Measurements from ENCODE around the gene PNKD.

Gene PNKD

GRCh38 chr2:218252509-218253231 is 17.6 kb upstream of the PNKD start:
- no peak for FAIRE-seq
- DNase-seq (ENCODE audit: insufficient read length, low spot score), result no peak
- TF ChIP-seq PAX5 (IDR thresholded peaks at IDR 0.05; ENCODE audit: insufficient read depth, low read length, severe bottlenecking), result no peak
- no peak for TF ChIP-seq POLR2AphosphoS5 (IDR thresholded peaks at IDR 0.05; ENCODE audit: low read depth, low read length)
- no peak for TF ChIP-seq TAF1 (IDR thresholded peaks at IDR 0.05; ENCODE audit: low read depth, low read length)
- TF ChIP-seq POU2F2 (IDR thresholded peaks at IDR 0.05; ENCODE audit: low read depth, low read length), result no peak
- TF ChIP-seq POLR2A (IDR thresholded peaks at IDR 0.05; ENCODE audit: low read depth, low read length), result no peak
- no peak for TF ChIP-seq SPI1 (IDR thresholded peaks at IDR 0.05; ENCODE audit: low read depth, low read length)

- FAIRE-seq (no peak), DNase-seq (ENCODE audit: insufficient read length, low spot score) (no peak)
- no peak for TF ChIP-seq SPI1 (IDR thresholded peaks at IDR 0.05; ENCODE audit: low read depth, low read length)
- TF ChIP-seq POLR2A (IDR thresholded peaks at IDR 0.05; ENCODE audit: low read depth, low read length), result no peak
- no peak for TF ChIP-seq POU2F2 (IDR thresholded peaks at IDR 0.05; ENCODE audit: low read depth, low read length)
- TF ChIP-seq POLR2AphosphoS5 (IDR thresholded peaks at IDR 0.05; ENCODE audit: low read depth, low read length), result no peak
- no peak for TF ChIP-seq TAF1 (IDR thresholded peaks at IDR 0.05; ENCODE audit: low read depth, low read length)
- TF ChIP-seq PAX5 (IDR thresholded peaks at IDR 0.05; ENCODE audit: insufficient read depth, low read length, severe bottlenecking), result no peak
Measured at GRCh38 chr2:218253232-218253625, 17.1 kb upstream of the PNKD start.

- DNase-seq (ENCODE audit: insufficient read length, low spot score), result no peak
- FAIRE-seq, result no peak
- TF ChIP-seq SPI1 (IDR thresholded peaks at IDR 0.05; ENCODE audit: low read depth, low read length), result no peak
- TF ChIP-seq TAF1 (IDR thresholded peaks at IDR 0.05; ENCODE audit: low read depth, low read length), result no peak
- no peak; the same call in 1 of the 2 replicates for TF ChIP-seq POLR2AphosphoS5 (IDR thresholded peaks at IDR 0.05; ENCODE audit: low read depth, low read length)
- no peak for TF ChIP-seq PAX5 (IDR thresholded peaks at IDR 0.05; ENCODE audit: insufficient read depth, low read length, severe bottlenecking)
- no peak for TF ChIP-seq POU2F2 (IDR thresholded peaks at IDR 0.05; ENCODE audit: low read depth, low read length)
- TF ChIP-seq POLR2A (IDR thresholded peaks at IDR 0.05; ENCODE audit: low read depth, low read length), result no peak
Measured at GRCh38 chr2:218255446-218255845, 14.9 kb upstream of the PNKD start.

- 0 out of 2 replicates have a peak, but pooled peaks have one; percentile 4 for TF ChIP-seq POLR2AphosphoS5 (IDR thresholded peaks at IDR 0.05; ENCODE audit: low read depth, low read length)
- no peak for TF ChIP-seq POU2F2 (IDR thresholded peaks at IDR 0.05; ENCODE audit: low read depth, low read length)
- no peak for DNase-seq (ENCODE audit: insufficient read length, low spot score)
- FAIRE-seq, result peak; percentile 56
Measured at GRCh38 chr2:218256612-218257350, 13.5 kb upstream of the PNKD start.

- FAIRE-seq (peak; percentile 92), DNase-seq (ENCODE audit: insufficient read length, low spot score) (peak; percentile 76)
- no peak for TF ChIP-seq POLR2AphosphoS5 (IDR thresholded peaks at IDR 0.05; ENCODE audit: low read depth, low read length)
- TF ChIP-seq SPI1 (IDR thresholded peaks at IDR 0.05; ENCODE audit: low read depth, low read length), result peak; percentile 84
Measured at GRCh38 chr2:218257390-218257981, 12.8 kb upstream of the PNKD start.

GRCh38 chr2:218259099-218259961 is 11.0 kb upstream of the PNKD start:
- FAIRE-seq (no peak), DNase-seq (ENCODE audit: insufficient read length, low spot score) (no peak)
- TF ChIP-seq TAF1 (IDR thresholded peaks at IDR 0.05; ENCODE audit: low read depth, low read length) (no peak), POLR2A (IDR thresholded peaks at IDR 0.05; ENCODE audit: low read depth, low read length) (no peak), PAX5 (IDR thresholded peaks at IDR 0.05; ENCODE audit: insufficient read depth, low read length, severe bottlenecking) (no peak)

GRCh38 chr2:218260166-218260565 is 10.2 kb upstream of the PNKD start:
- DNase-seq (ENCODE audit: insufficient read length, low spot score) (no peak), FAIRE-seq (no peak)
- TF ChIP-seq TAF1 (IDR thresholded peaks at IDR 0.05; ENCODE audit: low read depth, low read length) (no peak), POU2F2 (IDR thresholded peaks at IDR 0.05; ENCODE audit: low read depth, low read length) (no peak), POLR2AphosphoS5 (IDR thresholded peaks at IDR 0.05; ENCODE audit: low read depth, low read length) (no peak), POLR2A (IDR thresholded peaks at IDR 0.05; ENCODE audit: low read depth, low read length) (no peak), SPI1 (IDR thresholded peaks at IDR 0.05; ENCODE audit: low read depth, low read length) (no peak), PAX5 (IDR thresholded peaks at IDR 0.05; ENCODE audit: insufficient read depth, low read length, severe bottlenecking) (no peak)

- no peak for FAIRE-seq
- TF ChIP-seq POLR2AphosphoS5 (IDR thresholded peaks at IDR 0.05; ENCODE audit: low read depth, low read length) (no peak), POU2F2 (IDR thresholded peaks at IDR 0.05; ENCODE audit: low read depth, low read length) (no peak), SPI1 (IDR thresholded peaks at IDR 0.05; ENCODE audit: low read depth, low read length) (no peak), TAF1 (IDR thresholded peaks at IDR 0.05; ENCODE audit: low read depth, low read length) (no peak), PAX5 (IDR thresholded peaks at IDR 0.05; ENCODE audit: insufficient read depth, low read length, severe bottlenecking) (no peak), POLR2A (IDR thresholded peaks at IDR 0.05; ENCODE audit: low read depth, low read length) (no peak)
- no peak for DNase-seq (ENCODE audit: insufficient read length, low spot score)
Measured at GRCh38 chr2:218260742-218261422, 9.4 kb upstream of the PNKD start, which contains the start of gene GPBAR1. Gene GPBAR1, plus strand, starts transcription at chr2:218261015. Its CDS starts 1,710 bp downstream, at chr2:218262725.

All from GM12891 (cell line).